GM18861 (cell line): Measurements from ENCODE around the gene KITLG.
"Not testable (repeated sequence)": the region's sequence is repeated elsewhere in the genome, so short reads cannot be mapped to it uniquely, and the experiment has no call there.

Source experiments
- ATAC-seq: cut with Tn5 transposase; IDR thresholded peaks from one replicate; pipeline ENCODE4 v1.9.1; 2021; ENCODE audit not compliant: unreplicated experiment

KITLG gene

GRCh38 chr12:88496429-88496828 is 83.8 kb downstream of the KITLG start:
- no peak for ATAC-seq

DNA sequence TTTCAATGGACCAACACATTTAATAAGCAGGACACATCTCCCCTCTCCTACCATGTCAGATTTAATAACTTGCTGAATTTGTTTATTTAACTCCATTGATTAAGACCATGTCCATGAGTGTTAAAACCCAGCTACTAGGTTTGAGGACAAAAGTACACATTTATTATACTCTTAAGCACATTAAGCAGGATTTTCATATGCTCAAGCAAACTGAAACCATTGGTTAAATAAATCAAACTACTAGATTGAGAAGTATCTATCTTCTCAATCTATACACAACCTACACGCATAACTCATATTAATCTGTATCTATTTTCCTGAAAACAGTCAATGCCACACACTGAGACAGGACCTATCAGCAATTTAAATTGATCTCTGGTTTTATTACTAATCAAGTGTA is 85.2 kb downstream of the KITLG start:
- ATAC-seq: no peak

GRCh38 chr12:88494520-88494919 is 85.8 kb downstream of the KITLG start:
- no peak for ATAC-seq

- ATAC-seq: no peak
Observed at GRCh38 chr12:88493636-88494035, 86.6 kb downstream of the KITLG start.

- ATAC-seq: no peak
Observed at GRCh38 chr12:88490425-88490824, 89.8 kb downstream of the KITLG start.

- no peak for ATAC-seq
Observed at GRCh38 chr12:88472775-88473174, 107.5 kb downstream of the KITLG start.

DNA sequence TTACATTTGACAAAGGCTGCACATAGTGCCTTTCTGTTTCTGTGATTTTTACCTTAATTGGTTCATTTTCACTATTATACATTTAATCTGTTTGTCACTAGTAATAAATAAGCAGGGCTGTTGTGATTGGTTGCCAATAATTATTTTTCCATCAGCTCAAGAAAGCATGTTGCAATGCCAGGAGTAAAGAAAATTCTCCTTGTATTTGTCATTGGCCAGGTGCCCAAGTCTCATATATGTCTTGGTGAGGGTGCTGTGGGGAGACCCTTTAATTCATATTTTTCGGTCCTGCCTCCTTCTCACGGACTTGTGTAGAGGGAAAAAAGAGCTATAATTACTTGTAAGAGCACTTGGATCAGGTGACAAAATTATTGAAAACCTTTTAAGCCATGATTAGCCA is 108.0 kb downstream of the KITLG start:
- ATAC-seq: no peak

- ATAC-seq: no peak
Observed at GRCh38 chr12:88471331-88472045, 108.8 kb downstream of the KITLG start.

DNA sequence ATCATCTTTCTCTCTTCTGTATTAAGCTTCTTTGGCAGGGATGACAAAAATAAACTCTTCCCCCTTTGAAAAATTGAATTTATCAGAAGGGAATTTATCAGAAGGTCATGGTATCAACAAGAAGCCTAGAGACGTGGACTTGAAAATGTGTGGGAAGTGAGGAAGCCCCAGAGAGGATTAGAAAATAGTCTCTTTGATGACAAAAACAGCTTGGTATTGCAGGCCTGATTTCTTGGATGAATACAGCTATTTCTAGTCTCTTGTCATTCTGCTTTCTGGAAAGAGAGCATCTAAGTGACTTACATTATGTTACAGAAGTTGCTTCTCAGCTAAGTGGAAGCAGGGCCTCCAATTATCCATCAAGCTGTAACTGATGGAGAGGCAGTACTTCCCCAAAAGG is 111.1 kb downstream of the KITLG start:
- ATAC-seq: no peak

DNA sequence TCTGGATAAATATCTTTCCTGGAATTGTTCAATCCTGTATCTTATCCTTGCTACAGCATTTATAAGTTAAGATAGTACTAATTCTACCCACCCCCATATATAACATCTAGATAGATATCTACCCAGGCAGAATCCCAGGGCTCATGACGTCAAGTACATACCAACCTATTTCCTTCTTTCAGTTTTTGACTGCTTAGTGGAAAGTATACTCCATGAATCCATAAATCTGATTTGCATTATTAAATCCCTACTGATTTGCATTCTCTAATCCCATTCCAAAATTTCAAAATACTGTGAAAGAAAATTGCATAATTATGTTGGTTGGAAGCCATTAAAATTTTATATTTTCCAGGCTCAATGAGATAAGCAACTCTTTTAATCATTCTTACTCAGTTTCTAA is 111.7 kb downstream of the KITLG start:
- no peak for ATAC-seq

- ATAC-seq: not testable (repeated sequence)
Observed at GRCh38 chr12:88466708-88467107, 113.6 kb downstream of the KITLG start.

DNA sequence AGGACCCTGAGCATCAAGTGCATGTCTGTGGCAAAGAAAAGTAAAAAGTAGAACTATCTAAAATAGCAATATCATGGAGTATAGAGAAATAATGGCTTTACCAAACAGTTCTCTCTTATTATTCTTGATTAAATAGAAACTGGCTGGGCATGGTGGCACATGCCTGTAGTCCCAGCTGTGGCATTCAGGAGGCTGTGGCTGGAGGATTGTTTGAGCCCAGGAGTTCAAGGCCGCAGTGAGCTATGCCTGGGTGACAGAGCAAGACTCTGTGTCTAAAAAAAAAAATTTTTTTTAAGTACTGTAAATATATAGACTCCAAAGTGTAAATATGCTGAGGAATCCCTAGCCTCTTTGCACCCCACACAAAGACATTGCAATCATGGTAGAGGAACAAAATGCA is 121.9 kb downstream of the KITLG start:
- no peak for ATAC-seq

DNA sequence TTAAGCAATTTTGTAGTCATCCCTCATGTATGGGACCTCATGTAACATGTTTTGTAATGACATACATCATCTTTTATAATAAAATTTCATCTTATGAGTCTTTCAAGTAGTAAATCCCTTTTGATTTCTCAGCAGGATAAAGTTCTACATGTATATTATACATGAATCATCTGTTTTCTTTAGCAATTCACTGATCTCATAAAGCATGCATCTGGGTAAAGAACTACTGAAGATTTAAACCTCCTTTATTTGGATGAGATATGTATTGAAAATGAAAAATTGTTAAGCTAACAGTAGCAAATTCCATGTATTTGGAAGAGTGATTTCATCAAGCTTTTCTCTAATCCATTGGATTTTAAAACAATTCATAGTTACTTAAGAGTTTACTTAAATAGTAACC is 126.9 kb downstream of the KITLG start:
- no peak for ATAC-seq

DNA sequence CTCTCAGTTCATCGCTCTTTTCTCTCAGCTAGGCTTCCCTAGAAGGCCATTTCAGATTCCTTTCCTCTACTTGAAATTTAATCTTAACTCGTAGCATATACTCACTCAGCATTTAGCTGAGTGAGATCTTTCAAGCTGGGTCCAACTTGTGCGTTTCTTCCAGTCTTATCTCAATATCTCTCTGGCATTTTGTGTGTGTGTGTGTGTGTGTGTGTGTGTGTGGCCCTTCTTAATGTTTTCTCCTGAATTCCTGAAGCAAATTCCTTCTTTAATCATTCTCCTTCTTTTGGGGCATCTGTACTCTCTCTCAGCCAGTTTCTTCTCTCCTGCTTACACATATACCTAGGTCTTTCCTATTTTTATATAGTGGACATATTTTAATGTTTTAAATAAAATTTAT is 129.1 kb downstream of the KITLG start:
- no peak for ATAC-seq

DNA sequence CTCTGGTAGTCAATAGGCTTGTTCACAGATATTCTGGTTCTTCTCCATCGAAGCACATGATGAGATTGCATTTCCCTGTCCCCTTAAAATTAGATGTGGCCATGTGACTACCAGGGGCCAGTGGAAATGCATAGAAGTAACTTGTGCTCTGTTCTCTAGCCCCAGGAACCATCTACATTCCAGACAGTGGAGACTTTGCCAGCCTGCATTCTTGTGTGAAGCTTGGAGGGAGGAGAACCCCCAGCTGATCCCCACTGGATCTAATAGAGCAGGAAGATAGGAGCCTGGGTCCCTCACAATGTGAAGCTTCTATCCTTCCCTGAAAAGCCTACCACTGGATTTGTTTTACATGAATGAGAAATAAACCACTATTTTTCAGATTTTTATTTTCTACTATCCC is 130.1 kb downstream of the KITLG start:
- ATAC-seq: no peak

GRCh38 chr12:88448337-88448915 is 131.8 kb downstream of the KITLG start:
- no peak for ATAC-seq

DNA sequence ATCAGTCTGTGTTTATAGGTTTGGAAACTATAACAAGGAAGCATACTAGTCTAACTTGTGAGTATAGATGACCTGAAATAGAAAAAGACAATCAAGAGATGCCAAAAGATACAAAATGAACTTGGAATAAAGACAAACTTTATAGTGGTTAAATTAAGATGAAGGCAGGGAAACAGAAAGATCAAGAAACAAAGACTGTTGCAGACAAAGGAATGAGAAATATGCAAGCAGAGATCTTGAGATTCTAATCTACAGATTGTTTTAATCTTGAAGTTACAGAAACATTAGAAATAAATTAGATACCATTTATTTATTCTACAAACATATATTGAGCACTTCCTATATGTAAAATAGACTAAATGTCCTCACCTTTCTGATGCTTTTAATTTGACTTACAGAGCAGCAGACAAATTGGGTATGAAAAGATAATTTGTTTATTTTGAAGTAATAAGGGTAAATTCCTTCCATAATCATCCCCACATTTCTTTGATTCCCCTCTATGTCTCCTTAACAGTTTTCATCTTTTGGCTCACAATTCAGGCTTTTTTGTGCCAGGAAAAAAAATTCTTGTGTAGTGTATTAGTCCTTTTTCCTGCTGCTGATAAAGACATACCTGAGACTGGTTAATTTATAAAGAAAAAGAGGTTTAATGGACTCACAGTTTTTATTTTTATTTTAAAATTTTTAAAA is 134.4 kb downstream of the KITLG start:
- ATAC-seq: no peak

DNA sequence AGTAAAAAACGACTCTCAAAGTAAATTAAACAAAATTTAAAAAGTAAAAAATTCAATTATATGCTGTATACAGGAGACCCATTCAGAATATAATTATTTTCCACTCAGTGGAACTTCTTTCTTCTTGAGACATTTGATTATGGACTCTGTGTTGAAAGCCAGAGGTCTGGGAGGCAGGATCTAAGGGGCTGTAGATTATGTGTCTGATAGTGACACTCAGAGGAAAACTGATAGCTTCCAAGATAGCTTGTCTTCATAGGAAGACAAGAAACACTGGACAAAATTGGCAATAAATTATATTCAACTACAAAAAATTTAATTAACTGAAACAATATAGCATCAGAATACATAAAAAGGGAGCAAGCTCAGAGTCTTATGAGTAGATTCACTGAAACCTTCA is 135.8 kb downstream of the KITLG start:
- no peak for ATAC-seq
